ENCODE results near the gene APH1B. TPM values are rescaled to one million over a fixed set of nuclear protein-coding genes. Genes with fewer than 3 reads are reported as not detected.
"Not testable (repeated sequence)": the region's sequence is repeated elsewhere in the genome, so short reads cannot be mapped to it uniquely, and the experiment has no call there.

The APH1B gene
- total RNA-seq, 3 donors from 2014 or later: 1.9 to 4.2 (median 3.7) TPM

DNA sequence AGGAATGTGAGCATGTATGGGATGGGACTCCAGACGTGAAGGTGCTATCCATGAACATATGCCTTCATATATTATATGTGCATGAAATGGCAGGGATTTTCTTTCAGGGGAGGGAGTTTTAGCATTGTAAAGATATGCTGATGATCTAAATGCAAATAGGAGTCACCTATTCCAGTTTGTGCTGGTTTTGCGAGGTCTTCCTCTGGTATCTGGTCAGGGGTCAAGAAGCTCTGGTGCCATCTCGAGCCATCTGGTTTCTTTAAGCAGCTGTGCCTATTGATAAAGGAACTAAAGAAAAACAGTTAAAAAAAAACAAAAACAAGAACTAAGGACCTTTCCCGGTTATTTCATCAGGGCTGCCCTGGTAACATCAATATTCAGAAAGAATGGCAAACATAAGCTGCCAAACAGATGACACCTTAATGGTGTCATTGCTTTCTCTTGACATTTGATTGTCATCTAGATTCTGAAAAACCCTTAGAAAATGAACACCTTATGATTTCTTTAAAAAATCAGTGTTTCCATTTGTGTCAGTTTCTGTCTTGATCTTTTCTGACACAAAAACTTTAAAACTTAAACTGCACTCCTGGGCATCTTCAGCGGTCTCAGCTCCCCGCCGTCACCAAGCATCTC is 22.7 kb downstream of the APH1B start:
- no peak overlapping the region for H3K4me3 Mint-ChIP-seq
- no peak for ATAC-seq

DNA sequence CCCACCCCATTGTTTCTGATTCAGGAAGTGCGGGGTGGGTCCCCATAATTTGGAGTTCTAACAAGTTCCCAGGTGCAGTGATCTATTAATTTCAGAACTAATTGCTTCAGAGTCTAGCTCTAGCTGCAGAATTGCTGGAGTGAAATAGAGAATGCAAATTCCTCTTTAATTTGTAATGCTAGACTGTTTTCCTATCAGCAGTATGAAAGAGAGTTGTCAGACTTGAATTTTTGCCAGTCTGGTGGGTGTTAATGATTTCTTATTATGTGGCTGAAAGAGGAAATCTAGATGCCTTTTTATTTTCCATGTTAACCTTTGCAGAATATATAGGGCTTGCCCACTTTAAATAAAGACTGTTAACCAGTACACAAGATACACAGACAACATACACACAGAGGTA is 23.7 kb downstream of the APH1B start:
- no peak for ATAC-seq
- Mint-ChIP-seq H3K4me1 (ENCODE audit: low read depth) (peaks cover 2% of the 10 kb centered on the region), H3K36me3 (ENCODE audit: insufficient read depth) (peaks cover 39% of the 10 kb centered on the region), H3K4me3 (no peak overlapping the region), H3K9me3 (no peaks in the 10 kb centered on the region), H3K27me3 (ENCODE audit: low read depth) (no peaks in the 10 kb centered on the region)
- no peak for DNase-seq

More for the DNA sequence above, 22.7 kb downstream of the APH1B start:
- no peaks in the 10 kb centered on the region for H3K9me3 Mint-ChIP-seq
- H3K27me3 Mint-ChIP-seq (ENCODE audit: low read depth): no peaks in the 10 kb centered on the region
- H3K36me3 Mint-ChIP-seq (ENCODE audit: insufficient read depth): peaks cover 36% of the 10 kb centered on the region
- H3K4me1 Mint-ChIP-seq (ENCODE audit: low read depth): peaks cover 4% of the 10 kb centered on the region
- DNase-seq: no peak

DNA sequence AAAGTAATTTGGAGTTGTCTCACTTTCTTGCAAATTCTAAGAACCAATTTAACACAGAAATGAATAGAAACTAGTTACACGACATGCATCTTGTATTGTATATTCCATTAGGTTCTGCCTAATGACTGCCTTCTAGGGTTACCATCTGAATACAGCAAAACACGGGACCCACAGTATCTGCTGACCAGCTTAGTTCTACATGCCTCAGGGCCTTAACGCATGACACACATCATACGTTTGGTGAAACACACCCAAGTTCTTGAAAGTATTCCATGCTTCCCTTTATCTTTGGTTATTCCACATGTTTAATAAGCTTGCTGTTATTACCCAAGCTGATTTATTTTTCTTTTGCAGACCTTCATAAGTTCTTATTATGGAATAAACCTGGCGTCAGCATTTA is 27.9 kb downstream of the APH1B start:
- no peak for ATAC-seq
- no peak overlapping the region for H3K4me3 Mint-ChIP-seq

DNA sequence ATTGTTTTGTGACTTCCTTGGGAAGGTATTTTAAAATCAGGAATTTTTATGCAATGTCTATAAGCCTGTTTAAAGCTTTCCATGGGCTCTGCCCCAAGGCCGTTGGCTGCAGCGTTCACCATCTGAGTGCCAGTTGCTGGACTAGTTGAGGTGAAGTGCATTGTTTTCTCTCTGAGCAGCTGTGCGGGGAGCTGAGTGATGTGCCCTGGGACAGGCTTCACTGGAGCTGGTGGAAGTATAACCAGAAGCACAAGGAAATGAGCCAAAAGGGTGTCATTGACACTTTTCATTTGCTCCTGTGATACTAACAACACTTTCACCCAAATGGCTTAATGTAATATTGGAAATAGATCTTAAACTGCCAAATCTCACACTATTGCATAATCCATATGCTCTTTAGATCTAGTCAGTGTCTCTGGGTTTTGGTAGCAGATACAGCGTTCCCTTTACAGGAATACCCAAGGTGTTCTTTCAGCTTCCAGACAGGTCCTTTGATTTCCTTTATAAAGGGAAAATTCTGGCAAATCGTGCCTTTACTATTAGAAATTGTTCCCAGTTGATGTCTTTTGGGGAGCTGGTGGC is 29.2 kb downstream of the APH1B start:
- Mint-ChIP-seq H3K36me3 (ENCODE audit: insufficient read depth) (peaks cover 27% of the 10 kb centered on the region), H3K4me1 (ENCODE audit: low read depth) (no peaks in the 10 kb centered on the region), H3K27me3 (ENCODE audit: low read depth) (no peaks in the 10 kb centered on the region), H3K4me3 (no peak overlapping the region), H3K9me3 (no peaks in the 10 kb centered on the region)
- ATAC-seq (no peak), DNase-seq (no peak)

More for the DNA sequence above, 27.9 kb downstream of the APH1B start:
- peaks cover 29% of the 10 kb centered on the region for H3K36me3 Mint-ChIP-seq (ENCODE audit: insufficient read depth)
- no peaks in the 10 kb centered on the region for H3K9me3 Mint-ChIP-seq
- H3K4me1 Mint-ChIP-seq (ENCODE audit: low read depth): no peaks in the 10 kb centered on the region
- H3K27me3 Mint-ChIP-seq (ENCODE audit: low read depth): no peaks in the 10 kb centered on the region
- no peak for DNase-seq

GRCh38 chr15:63308491-63308890 is 31.1 kb downstream of the APH1B start:
- peaks cover 20% of the 10 kb centered on the region for H3K36me3 Mint-ChIP-seq (ENCODE audit: insufficient read depth)
- ATAC-seq: no peak

GRCh38 chr15:63308947-63309346 is 31.5 kb downstream of the APH1B start:
- ATAC-seq: no peak
- Mint-ChIP-seq H3K4me3 (no peak overlapping the region), H3K4me1 (ENCODE audit: low read depth) (no peaks in the 10 kb centered on the region), H3K27me3 (ENCODE audit: low read depth) (no peaks in the 10 kb centered on the region), H3K9me3 (no peaks in the 10 kb centered on the region), H3K36me3 (ENCODE audit: insufficient read depth) (peaks cover 18% of the 10 kb centered on the region)
- DNase-seq: no peak

More at GRCh38 chr15:63308491-63308890, 31.1 kb downstream of the APH1B start:
- H3K4me3 Mint-ChIP-seq: no peak overlapping the region
- H3K9me3 Mint-ChIP-seq: no peaks in the 10 kb centered on the region
- H3K27me3 Mint-ChIP-seq (ENCODE audit: low read depth): no peaks in the 10 kb centered on the region
- no peaks in the 10 kb centered on the region for H3K4me1 Mint-ChIP-seq (ENCODE audit: low read depth)
- DNase-seq: no peak

DNA sequence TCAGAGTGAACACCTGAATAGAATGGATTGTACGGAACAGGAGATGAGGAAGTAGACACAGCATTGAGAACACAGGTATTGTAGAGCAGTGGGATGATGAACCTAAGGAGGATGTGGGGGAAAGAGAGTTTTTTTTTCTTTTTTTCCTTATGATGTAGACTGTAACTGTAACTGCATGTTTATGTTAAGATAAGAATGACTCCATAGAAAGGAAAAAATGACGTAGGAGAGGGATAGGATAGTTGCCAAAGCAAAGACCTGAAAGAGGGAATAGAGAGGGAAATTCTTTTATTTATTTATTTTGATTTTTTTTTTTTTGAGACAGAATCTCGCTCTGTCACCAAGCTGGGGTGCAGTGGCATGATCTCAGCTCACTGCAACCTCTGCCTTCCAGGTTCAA is 33.2 kb downstream of the APH1B start:
- DNase-seq (no peak), ATAC-seq (no peak)
- Mint-ChIP-seq H3K36me3 (ENCODE audit: insufficient read depth) (peaks cover 16% of the 10 kb centered on the region), H3K9me3 (no peaks in the 10 kb centered on the region), H3K4me1 (ENCODE audit: low read depth) (no peaks in the 10 kb centered on the region), H3K27me3 (ENCODE audit: low read depth) (no peaks in the 10 kb centered on the region), H3K4me3 (no peak overlapping the region)

DNA sequence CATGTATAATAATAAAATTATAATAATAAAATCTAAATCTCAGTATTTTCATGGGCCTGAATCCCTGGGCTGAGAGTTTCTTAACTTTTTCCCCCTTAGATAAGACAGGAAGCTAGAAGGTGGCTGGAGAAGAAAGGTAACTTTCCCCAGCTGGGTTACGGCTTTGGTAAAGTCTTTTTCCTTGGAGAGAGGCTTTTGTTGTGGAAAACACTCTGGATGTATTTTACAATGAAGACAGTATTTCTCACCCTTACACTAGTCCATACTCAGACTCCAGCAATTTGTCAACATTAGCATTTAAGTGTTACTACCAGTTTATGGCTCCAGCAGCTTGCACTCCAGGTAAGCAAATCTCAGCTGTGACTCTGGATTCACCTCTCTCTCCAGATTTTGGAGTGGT is 34.9 kb downstream of the APH1B start:
- H3K4me1 Mint-ChIP-seq (ENCODE audit: low read depth): no peaks in the 10 kb centered on the region
- no peaks in the 10 kb centered on the region for H3K9me3 Mint-ChIP-seq
- ATAC-seq (no peak), DNase-seq (no peak)
- H3K4me3 Mint-ChIP-seq: no peak overlapping the region
- no peaks in the 10 kb centered on the region for H3K27me3 Mint-ChIP-seq (ENCODE audit: low read depth)
- peaks cover 7% of the 10 kb centered on the region for H3K36me3 Mint-ChIP-seq (ENCODE audit: insufficient read depth)

- Mint-ChIP-seq H3K4me1 (ENCODE audit: low read depth) (no peaks in the 10 kb centered on the region), H3K4me3 (no peak overlapping the region), H3K9me3 (no peaks in the 10 kb centered on the region), H3K27me3 (ENCODE audit: low read depth) (no peaks in the 10 kb centered on the region), H3K36me3 (ENCODE audit: insufficient read depth) (peaks cover 7% of the 10 kb centered on the region)
- ATAC-seq (no peak), DNase-seq (no peak)
These were observed 36.4 kb downstream of the APH1B start for GRCh38 chr15:63313825-63314224.

- Mint-ChIP-seq H3K36me3 (ENCODE audit: insufficient read depth) (peaks cover 4% of the 10 kb centered on the region), H3K4me3 (no peak overlapping the region), H3K9me3 (no peaks in the 10 kb centered on the region), H3K4me1 (ENCODE audit: low read depth) (no peaks in the 10 kb centered on the region), H3K27me3 (ENCODE audit: low read depth) (no peaks in the 10 kb centered on the region)
- DNase-seq (no peak), ATAC-seq (no peak)
These were observed 37.0 kb downstream of the APH1B start for GRCh38 chr15:63314409-63314808.

- Mint-ChIP-seq H3K4me1 (ENCODE audit: low read depth) (no peaks in the 10 kb centered on the region), H3K9me3 (no peaks in the 10 kb centered on the region), H3K36me3 (ENCODE audit: insufficient read depth) (no peaks in the 10 kb centered on the region), H3K27me3 (ENCODE audit: low read depth) (no peaks in the 10 kb centered on the region), H3K4me3 (no peak overlapping the region)
- DNase-seq (no peak), ATAC-seq (no peak)
These were observed 40.9 kb downstream of the APH1B start for GRCh38 chr15:63318344-63318743.

DNA sequence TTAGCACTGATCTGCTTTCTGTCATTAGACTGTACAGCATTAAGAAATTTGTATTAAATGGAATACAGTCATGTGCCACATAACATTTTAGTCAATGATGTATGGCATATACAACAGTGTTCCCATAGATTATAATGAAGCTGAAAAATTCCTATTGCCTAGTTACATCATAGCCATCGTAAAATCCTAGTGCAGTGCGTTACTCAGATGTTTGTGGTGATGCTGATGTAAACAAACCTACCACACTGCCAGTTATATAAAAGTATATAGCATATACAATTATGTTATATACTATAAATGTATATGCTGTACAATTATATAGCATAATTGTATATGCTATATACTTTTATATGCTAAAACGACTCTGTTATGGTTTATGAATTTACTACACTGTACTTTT is 41.7 kb downstream of the APH1B start:
- DNase-seq (no peak), ATAC-seq (no peak)
- Mint-ChIP-seq H3K36me3 (ENCODE audit: insufficient read depth) (no peaks in the 10 kb centered on the region), H3K4me3 (no peak overlapping the region), H3K4me1 (ENCODE audit: low read depth) (no peaks in the 10 kb centered on the region), H3K9me3 (no peaks in the 10 kb centered on the region), H3K27me3 (ENCODE audit: low read depth) (no peaks in the 10 kb centered on the region)

GRCh38 chr15:63320446-63320845 is 43.0 kb downstream of the APH1B start:
- not testable (repeated sequence) for H3K9me3 Mint-ChIP-seq, H3K4me3 Mint-ChIP-seq

GRCh38 chr15:63320981-63321380 is 43.6 kb downstream of the APH1B start:
- not testable (repeated sequence) for ATAC-seq; H3K4me3 Mint-ChIP-seq; H3K36me3 Mint-ChIP-seq (ENCODE audit: insufficient read depth); H3K9me3 Mint-ChIP-seq; H3K4me1 Mint-ChIP-seq (ENCODE audit: low read depth); DNase-seq; H3K27me3 Mint-ChIP-seq (ENCODE audit: low read depth)

More at GRCh38 chr15:63320446-63320845, 43.0 kb downstream of the APH1B start:
- not testable (repeated sequence) for DNase-seq; H3K36me3 Mint-ChIP-seq (ENCODE audit: insufficient read depth); H3K4me1 Mint-ChIP-seq (ENCODE audit: low read depth); ATAC-seq; H3K27me3 Mint-ChIP-seq (ENCODE audit: low read depth)

DNA sequence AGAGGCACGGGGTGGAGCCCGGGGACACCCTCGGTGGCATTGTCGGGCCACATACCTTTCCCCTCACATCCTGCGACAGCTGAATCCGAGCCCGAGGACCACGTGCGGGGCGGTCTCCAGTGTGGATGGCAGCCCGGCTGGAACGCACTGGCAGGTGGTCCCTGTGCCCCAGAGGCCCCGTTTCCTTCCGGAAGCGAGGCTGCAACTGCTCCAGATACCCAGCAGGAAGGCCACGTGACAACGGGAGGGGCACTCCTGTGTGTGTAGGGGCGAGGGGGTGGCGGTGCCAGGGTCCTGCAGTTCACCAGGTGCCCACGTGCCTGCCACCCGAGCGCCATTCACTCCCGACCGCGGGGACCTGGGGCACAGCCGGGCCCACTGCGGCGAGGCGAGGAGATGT is 44.1 kb downstream of the APH1B start:
- Mint-ChIP-seq H3K9me3 (no peaks in the 10 kb centered on the region), H3K4me1 (ENCODE audit: low read depth) (no peaks in the 10 kb centered on the region), H3K36me3 (ENCODE audit: insufficient read depth) (no peaks in the 10 kb centered on the region), H3K4me3 (no peak overlapping the region), H3K27me3 (ENCODE audit: low read depth) (peaks cover 3% of the 10 kb centered on the region)
- no peak for ATAC-seq
- DNase-seq: no peak
